Endothelial cell of umbilical vein (primary cell): ENCODE data around the gene SLC24A3. TPM values are rescaled to one million over a fixed set of nuclear protein-coding genes. Genes with fewer than 3 reads are reported as not detected.

Source experiments
- BruUV-seq: library from RNA; stranded (reverse); fragments of 400-500 nt; replicated peaks from 2 replicates; lab custom pipeline; 2021; lab: Mats Ljungman, UMichigan
- CTCF ChIA-PET: fragments of 300-600, 350-600 bp; sonication (Branson Sonifier 250); formaldehyde crosslinking; loops from one replicate; lab custom pipeline; 2021; ENCODE audit warnings: antibody characterized with exemption, inconsistent platforms; lab: Charles Lee
- POLR2A ChIA-PET: fragments of 300-600, 350-600 bp; sonication (Branson Sonifier 250); formaldehyde crosslinking; loops from one replicate; lab custom pipeline; 2021; ENCODE audit warnings: antibody characterized with exemption, inconsistent platforms; lab: Charles Lee
- DNase-seq: peaks from one replicate; pipeline ENCODE4 v3.0.0-alpha.2; 2011; ENCODE audit warnings: low read depth, low spot score
- FAIRE-seq: peaks from 2 replicates; lab custom pipeline; 2011; peaks lifted over from hg19 to GRCh38; lab: Jason Lieb, UNC
- H2AFZ ChIP-seq: 2 replicates; pipeline ENCODE4 v1.6.0; 2012; ENCODE audit warnings: low read depth, low read length, control low read depth, inconsistent platforms
- H3K27ac ChIP-seq: 2 replicates; pipeline ENCODE4 v1.5.1; 2011; ENCODE audit warnings: low read depth, mild to moderate bottlenecking, control low read depth, low read length, moderate library complexity; ENCODE audit not compliant: insufficient read depth
- H3K27me3 ChIP-seq, 2 experiments: 2 replicates each; pipeline versions ENCODE4 v1.6.0 to v1.6.1; 2011; ENCODE audit warnings: low read length in 2 of 2, mixed read lengths in 1 of 2; ENCODE audit not compliant: control insufficient read depth in 2 of 2, insufficient read depth in 2 of 2
- H3K36me3 ChIP-seq, 2 experiments: 2 replicates in 1 of 2; 3 replicates in 1 of 2; pipeline ENCODE4 v1.5.1; 2011; ENCODE audit warnings: low read length in 2 of 2, mild to moderate bottlenecking in 1 of 2, moderate library complexity in 1 of 2; ENCODE audit not compliant: control insufficient read depth in 2 of 2, insufficient read depth in 2 of 2; ENCODE audit errors: extremely low read depth in 1 of 2
- H3K4me1 ChIP-seq: 3 replicates; pipeline ENCODE4 v1.5.1; 2011; ENCODE audit warnings: mild to moderate bottlenecking, low read length; ENCODE audit not compliant: control insufficient read depth, insufficient read depth; ENCODE audit errors: extremely low read depth
- H3K4me2 ChIP-seq: 2 replicates; pipeline ENCODE4 v1.6.1; 2011; ENCODE audit warnings: low read length, control low read depth, mixed read lengths; ENCODE audit not compliant: insufficient read depth
- H3K4me3 ChIP-seq, 3 experiments: fragments of 200-600 bp in 1 of 3; sonication (generic), shearing (Covaris generic) in 1 of 3; replicated peaks in 1 of 3; 2 replicates each; pipeline ENCODE4 v1.5.1; 2011 to 2016; ENCODE audit warnings: control low read depth in 3 of 3, low read length in 3 of 3, mild to moderate bottlenecking in 2 of 3, inconsistent platforms in 1 of 3, low read depth in 1 of 3, moderate library complexity in 1 of 3; ENCODE audit not compliant: insufficient read depth in 1 of 3
- H3K79me2 ChIP-seq: 2 replicates; pipeline ENCODE4 v1.6.0; 2012; ENCODE audit warnings: low read length, inconsistent platforms; ENCODE audit not compliant: control insufficient read depth, insufficient read depth
- H3K9ac ChIP-seq: replicated peaks from 2 replicates; pipeline ENCODE3; 2011; ENCODE audit warnings: low read length, control low read depth; ENCODE audit not compliant: insufficient read depth; ENCODE audit errors: extremely low read depth
- H3K9me1 ChIP-seq: replicated peaks from 3 replicates; pipeline ENCODE4 v1.6.0; 2011; ENCODE audit warnings: mild to moderate bottlenecking, low read length; ENCODE audit not compliant: control insufficient read depth, insufficient read depth; ENCODE audit errors: extremely low read depth
- H3K9me3 ChIP-seq: replicated peaks from 2 replicates; pipeline ENCODE4 v1.5.1; 2012; ENCODE audit warnings: low read length, inconsistent platforms; ENCODE audit not compliant: control insufficient read depth, insufficient read depth
- H4K20me1 ChIP-seq: replicated peaks from 2 replicates; pipeline ENCODE3; 2011; ENCODE audit warnings: mild to moderate bottlenecking, low read length; ENCODE audit not compliant: control insufficient read depth, insufficient read depth; ENCODE audit errors: extremely low read depth
- EZH2 ChIP-seq: IDR thresholded peaks from 2 replicates; pipeline ENCODE4 v1.6.1; 2012; ENCODE audit warnings: borderline replicate concordance, low read depth, mild to moderate bottlenecking, moderate library complexity, low read length, inconsistent platforms; ENCODE audit not compliant: severe bottlenecking
- FOS ChIP-seq: IDR thresholded peaks from 2 replicates; pipeline ENCODE4 v1.6.1; 2011; ENCODE audit warnings: mild to moderate bottlenecking, low read length, moderate library complexity, borderline replicate concordance; ENCODE audit not compliant: insufficient read depth
- GATA2 ChIP-seq: IDR thresholded peaks from 2 replicates; pipeline ENCODE4 v1.7.0; 2011; ENCODE audit warnings: low read depth, mild to moderate bottlenecking, moderate library complexity, mixed read lengths, low read length; ENCODE audit not compliant: insufficient read length, insufficient read depth
- JUN ChIP-seq: IDR thresholded peaks from 2 replicates; pipeline ENCODE4 v1.6.1; 2011; ENCODE audit warnings: borderline replicate concordance, low read depth; ENCODE audit not compliant: insufficient read length, insufficient read depth
- MYC ChIP-seq: IDR thresholded peaks from one replicate; pipeline ENCODE4 v1.6.1; 2011; ENCODE audit warnings: mild to moderate bottlenecking, low read depth, low read length
- POLR2A ChIP-seq: IDR thresholded peaks from 2 replicates; pipeline ENCODE4 v1.6.1; 2012; ENCODE audit warnings: low read depth, mild to moderate bottlenecking, control low read depth, low read length
- POLR2AphosphoS5 ChIP-seq: IDR thresholded peaks from 2 replicates; pipeline ENCODE4 v1.6.1; 2012; ENCODE audit warnings: low read depth, mild to moderate bottlenecking, control low read depth, low read length, moderate library complexity; ENCODE audit not compliant: insufficient read depth
- dilution Hi-C: fragments of 300-500 bp; cut with MboI; formaldehyde crosslinking; loops from one replicate; pipeline ENCODE4 v1.15.0; 2019; ENCODE audit warnings: low sequenced_read_pairs; ENCODE audit not compliant: extremely low pct_ligation_motif_present
- intact Hi-C: fragments of 100-400 bp; cut with micrococcal nuclease; formaldehyde crosslinking; loops from one replicate; pipeline ENCODE4 v1.10.0; 2022
- polyA plus RNA-seq, 4 experiments: library from polyadenylated mRNA; depleted of rRNA in 3 of 4; stranded (reverse) in 3 of 4; unstranded in 1 of 4; fragments of >200 nt; gene quantifications; 2 replicates each; pipeline versions ENCODE4 v1.2.1 to v1.2.3, GENCODE V29; 2011 to 2012; ENCODE audit warnings: missing spikeins in 1 of 4
- total RNA-seq: library from RNA; stranded (reverse); gene quantifications from 2 replicates; pipeline ENCODE4 v1.2.3, GENCODE V29; 2021
- TF ChIP-seq, protein P1 (sequence below), 2 donors: IDR thresholded peaks; 1 replicate in 1 of 2; 2 replicates in 1 of 2; pipeline ENCODE4 v1.5.1; 2011; ENCODE audit warnings: low read length in 2 of 2, mild to moderate bottlenecking in 2 of 2, moderate library complexity in 2 of 2, control low read depth in 1 of 2, inconsistent platforms in 1 of 2, low read depth in 1 of 2; ENCODE audit not compliant: insufficient read depth in 1 of 2; ENCODE audit errors: extremely low read depth in 1 of 2
- TF ChIP-seq, protein P2 (sequence below): IDR thresholded peaks from 2 replicates; pipeline ENCODE4 v1.6.1; 2011; ENCODE audit not compliant: insufficient read depth, insufficient read length

SLC24A3 gene
- total and polyA plus RNA-seq, 2 donors (not counting 3 experiments of a cell fraction or from before 2014, with no cell fraction given) = not detected

DNA sequence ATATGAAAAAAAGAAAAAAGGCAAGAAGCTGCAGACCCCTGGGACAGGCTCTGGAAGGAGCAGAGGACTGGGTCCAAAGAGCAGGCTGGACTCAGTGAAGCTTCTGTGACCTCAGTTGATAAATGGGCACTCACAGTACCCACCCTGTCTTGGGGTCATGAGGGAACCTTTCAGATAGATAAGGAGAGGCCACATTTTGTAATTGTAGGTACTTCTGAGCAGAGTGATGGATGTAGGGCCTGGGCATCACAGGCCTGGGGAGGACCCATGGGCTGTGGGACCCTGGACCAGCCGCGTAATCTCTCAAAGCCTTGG lies 79.3 kb downstream of the SLC24A3 start:
- ChIA-PET CTCF (no interaction called here), POLR2A (no interaction called here)
- Histone ChIP-seq H3K4me3 (no peak overlapping the region), H3K4me2 (no peak overlapping the region), H3K36me3 (no peaks in the 10 kb centered on the region), H2AFZ (no peak overlapping the region), H3K9me1 (no peaks in the 10 kb centered on the region), H4K20me1 (no peaks in the 10 kb centered on the region), H3K79me2 (no peaks in the 10 kb centered on the region), H3K27ac (no peak overlapping the region), H3K27me3 (no peaks in the 10 kb centered on the region), H3K9ac (no peak overlapping the region), H3K9me3 (no peaks in the 10 kb centered on the region), H3K4me1 (no peaks in the 10 kb centered on the region)
- FAIRE-seq (no peak), DNase-seq (no peak)
- BruUV-seq = no TSS peak
- TF ChIP-seq POLR2AphosphoS5 (no peak), EZH2 (no peak), MYC (no peak), POLR2A (no peak), FOS (no peak), JUN (no peak), GATA2 (no peak)
- TF ChIP-seq, protein P1, sequence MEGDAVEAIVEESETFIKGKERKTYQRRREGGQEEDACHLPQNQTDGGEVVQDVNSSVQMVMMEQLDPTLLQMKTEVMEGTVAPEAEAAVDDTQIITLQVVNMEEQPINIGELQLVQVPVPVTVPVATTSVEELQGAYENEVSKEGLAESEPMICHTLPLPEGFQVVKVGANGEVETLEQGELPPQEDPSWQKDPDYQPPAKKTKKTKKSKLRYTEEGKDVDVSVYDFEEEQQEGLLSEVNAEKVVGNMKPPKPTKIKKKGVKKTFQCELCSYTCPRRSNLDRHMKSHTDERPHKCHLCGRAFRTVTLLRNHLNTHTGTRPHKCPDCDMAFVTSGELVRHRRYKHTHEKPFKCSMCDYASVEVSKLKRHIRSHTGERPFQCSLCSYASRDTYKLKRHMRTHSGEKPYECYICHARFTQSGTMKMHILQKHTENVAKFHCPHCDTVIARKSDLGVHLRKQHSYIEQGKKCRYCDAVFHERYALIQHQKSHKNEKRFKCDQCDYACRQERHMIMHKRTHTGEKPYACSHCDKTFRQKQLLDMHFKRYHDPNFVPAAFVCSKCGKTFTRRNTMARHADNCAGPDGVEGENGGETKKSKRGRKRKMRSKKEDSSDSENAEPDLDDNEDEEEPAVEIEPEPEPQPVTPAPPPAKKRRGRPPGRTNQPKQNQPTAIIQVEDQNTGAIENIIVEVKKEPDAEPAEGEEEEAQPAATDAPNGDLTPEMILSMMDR (IDR thresholded peaks at IDR 0.05; ENCODE audit: extremely low read depth in 1 of 2, insufficient read depth in 1 of 2, low read depth in 1 of 2, low read length in 2 of 2) = no peak
- TF ChIP-seq, protein P2, sequence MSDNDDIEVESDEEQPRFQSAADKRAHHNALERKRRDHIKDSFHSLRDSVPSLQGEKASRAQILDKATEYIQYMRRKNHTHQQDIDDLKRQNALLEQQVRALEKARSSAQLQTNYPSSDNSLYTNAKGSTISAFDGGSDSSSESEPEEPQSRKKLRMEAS = no peak
- intact Hi-C loops (no loop called here), dilution Hi-C loops (no loop called here)
